ENCODE measurements around the gene NACA. TPM values are rescaled to one million over a fixed set of nuclear protein-coding genes. Genes with fewer than 3 reads are reported as not detected.

Gene NACA
- total and polyA plus RNA-seq, 2 of the 13 experiments (the other 11 are each of a cell fraction or from before 2014, with no cell fraction given): 799 to 1,700 TPM

DNA sequence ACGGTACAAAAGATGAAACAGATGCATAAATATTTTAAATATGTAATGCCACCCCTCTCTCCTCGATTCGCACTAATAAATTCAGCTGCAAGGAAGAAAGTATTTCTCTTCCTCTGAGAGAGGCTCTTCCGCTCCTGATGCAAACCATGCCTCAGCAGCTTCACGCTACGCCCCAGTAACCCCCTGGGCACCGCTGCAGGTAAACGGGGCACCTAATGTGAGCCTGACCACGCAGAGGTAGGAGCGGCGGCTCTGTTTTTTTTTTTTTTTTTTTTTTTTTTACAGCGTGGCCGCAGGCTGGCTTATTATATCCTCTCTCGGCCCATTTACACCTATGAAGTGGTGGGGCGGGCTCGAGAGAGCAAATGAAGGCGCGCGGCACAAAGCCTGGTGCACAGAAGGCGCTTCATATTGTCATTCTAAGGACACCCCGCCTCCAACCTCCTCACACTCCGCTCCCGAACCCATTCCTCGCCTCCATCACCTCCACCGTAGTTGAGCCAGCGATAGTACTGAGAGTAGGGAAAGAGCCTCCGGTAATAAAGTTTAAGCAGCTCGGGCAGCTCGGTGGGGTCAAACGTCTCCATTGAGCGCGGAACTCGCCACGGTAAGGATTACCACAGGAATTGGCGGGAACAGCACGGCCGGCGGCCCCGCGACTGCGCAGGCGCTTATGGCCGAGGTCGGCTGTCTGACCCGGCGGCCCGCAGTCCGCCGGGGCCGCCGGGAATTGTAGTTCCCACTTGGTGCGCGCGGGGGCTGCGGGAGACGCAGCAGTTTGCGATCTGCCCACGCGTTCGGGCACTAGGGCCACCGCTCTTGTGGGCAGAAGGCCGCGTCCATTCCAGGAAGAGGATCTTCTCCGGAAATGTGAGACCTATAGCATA, 26.9 kb upstream of the NACA start, which contains the start of gene PRIM1 (continued):
- TF ChIP-seq, protein P1, sequence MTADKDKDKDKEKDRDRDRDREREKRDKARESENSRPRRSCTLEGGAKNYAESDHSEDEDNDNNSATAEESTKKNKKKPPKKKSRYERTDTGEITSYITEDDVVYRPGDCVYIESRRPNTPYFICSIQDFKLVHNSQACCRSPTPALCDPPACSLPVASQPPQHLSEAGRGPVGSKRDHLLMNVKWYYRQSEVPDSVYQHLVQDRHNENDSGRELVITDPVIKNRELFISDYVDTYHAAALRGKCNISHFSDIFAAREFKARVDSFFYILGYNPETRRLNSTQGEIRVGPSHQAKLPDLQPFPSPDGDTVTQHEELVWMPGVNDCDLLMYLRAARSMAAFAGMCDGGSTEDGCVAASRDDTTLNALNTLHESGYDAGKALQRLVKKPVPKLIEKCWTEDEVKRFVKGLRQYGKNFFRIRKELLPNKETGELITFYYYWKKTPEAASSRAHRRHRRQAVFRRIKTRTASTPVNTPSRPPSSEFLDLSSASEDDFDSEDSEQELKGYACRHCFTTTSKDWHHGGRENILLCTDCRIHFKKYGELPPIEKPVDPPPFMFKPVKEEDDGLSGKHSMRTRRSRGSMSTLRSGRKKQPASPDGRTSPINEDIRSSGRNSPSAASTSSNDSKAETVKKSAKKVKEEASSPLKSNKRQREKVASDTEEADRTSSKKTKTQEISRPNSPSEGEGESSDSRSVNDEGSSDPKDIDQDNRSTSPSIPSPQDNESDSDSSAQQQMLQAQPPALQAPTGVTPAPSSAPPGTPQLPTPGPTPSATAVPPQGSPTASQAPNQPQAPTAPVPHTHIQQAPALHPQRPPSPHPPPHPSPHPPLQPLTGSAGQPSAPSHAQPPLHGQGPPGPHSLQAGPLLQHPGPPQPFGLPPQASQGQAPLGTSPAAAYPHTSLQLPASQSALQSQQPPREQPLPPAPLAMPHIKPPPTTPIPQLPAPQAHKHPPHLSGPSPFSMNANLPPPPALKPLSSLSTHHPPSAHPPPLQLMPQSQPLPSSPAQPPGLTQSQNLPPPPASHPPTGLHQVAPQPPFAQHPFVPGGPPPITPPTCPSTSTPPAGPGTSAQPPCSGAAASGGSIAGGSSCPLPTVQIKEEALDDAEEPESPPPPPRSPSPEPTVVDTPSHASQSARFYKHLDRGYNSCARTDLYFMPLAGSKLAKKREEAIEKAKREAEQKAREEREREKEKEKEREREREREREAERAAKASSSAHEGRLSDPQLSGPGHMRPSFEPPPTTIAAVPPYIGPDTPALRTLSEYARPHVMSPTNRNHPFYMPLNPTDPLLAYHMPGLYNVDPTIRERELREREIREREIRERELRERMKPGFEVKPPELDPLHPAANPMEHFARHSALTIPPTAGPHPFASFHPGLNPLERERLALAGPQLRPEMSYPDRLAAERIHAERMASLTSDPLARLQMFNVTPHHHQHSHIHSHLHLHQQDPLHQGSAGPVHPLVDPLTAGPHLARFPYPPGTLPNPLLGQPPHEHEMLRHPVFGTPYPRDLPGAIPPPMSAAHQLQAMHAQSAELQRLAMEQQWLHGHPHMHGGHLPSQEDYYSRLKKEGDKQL (CRISPR knock-in tag; IDR thresholded peaks at IDR 0.05; ENCODE audit: low read depth): no peak
- TF ChIP-seq, protein P2, sequence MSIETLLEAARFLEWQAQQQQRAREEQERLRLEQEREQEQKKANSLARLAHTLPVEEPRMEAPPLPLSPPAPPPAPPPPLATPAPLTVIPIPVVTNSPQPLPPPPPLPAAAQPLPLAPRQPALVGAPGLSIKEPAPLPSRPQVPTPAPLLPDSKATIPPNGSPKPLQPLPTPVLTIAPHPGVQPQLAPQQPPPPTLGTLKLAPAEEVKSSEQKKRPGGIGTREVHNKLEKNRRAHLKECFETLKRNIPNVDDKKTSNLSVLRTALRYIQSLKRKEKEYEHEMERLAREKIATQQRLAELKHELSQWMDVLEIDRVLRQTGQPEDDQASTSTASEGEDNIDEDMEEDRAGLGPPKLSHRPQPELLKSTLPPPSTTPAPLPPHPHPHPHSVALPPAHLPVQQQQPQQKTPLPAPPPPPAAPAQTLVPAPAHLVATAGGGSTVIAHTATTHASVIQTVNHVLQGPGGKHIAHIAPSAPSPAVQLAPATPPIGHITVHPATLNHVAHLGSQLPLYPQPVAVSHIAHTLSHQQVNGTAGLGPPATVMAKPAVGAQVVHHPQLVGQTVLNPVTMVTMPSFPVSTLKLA (IDR thresholded peaks at IDR 0.05): no peak
- TF ChIP-seq ZNF484 (CRISPR knock-in tag; IDR thresholded peaks at IDR 0.05; ENCODE audit: borderline replicate concordance, low read depth): no peak
- TF ChIP-seq ETV5 (CRISPR knock-in tag; IDR thresholded peaks at IDR 0.05; ENCODE audit: borderline replicate concordance): no peak
- TF ChIP-seq, protein P3, sequence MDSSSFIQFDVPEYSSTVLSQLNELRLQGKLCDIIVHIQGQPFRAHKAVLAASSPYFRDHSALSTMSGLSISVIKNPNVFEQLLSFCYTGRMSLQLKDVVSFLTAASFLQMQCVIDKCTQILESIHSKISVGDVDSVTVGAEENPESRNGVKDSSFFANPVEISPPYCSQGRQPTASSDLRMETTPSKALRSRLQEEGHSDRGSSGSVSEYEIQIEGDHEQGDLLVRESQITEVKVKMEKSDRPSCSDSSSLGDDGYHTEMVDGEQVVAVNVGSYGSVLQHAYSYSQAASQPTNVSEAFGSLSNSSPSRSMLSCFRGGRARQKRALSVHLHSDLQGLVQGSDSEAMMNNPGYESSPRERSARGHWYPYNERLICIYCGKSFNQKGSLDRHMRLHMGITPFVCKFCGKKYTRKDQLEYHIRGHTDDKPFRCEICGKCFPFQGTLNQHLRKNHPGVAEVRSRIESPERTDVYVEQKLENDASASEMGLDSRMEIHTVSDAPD (CRISPR knock-in tag; IDR thresholded peaks at IDR 0.05): no peak; the same call in 1 of the 2 replicates
- TF ChIP-seq ZNF232 (CRISPR knock-in tag; IDR thresholded peaks at IDR 0.05; ENCODE audit: borderline replicate concordance): no peak
- TF ChIP-seq, protein P4, sequence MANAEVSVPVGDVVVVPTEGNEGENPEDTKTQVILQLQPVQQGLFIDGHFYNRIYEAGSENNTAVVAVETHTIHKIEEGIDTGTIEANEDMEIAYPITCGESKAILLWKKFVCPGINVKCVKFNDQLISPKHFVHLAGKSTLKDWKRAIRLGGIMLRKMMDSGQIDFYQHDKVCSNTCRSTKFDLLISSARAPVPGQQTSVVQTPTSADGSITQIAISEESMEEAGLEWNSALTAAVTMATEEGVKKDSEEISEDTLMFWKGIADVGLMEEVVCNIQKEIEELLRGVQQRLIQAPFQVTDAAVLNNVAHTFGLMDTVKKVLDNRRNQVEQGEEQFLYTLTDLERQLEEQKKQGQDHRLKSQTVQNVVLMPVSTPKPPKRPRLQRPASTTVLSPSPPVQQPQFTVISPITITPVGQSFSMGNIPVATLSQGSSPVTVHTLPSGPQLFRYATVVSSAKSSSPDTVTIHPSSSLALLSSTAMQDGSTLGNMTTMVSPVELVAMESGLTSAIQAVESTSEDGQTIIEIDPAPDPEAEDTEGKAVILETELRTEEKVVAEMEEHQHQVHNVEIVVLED (CRISPR knock-in tag; IDR thresholded peaks at IDR 0.05; ENCODE audit: borderline replicate concordance): peak; percentile 84
- peak; percentile 43; the same call in 1 of the 2 replicates for TF ChIP-seq FOXC1 (CRISPR knock-in tag; IDR thresholded peaks at IDR 0.05; ENCODE audit: borderline replicate concordance)
- 0 out of 2 replicates have a peak, but pooled peaks have one; percentile 43 for TF ChIP-seq TSC22D2 (CRISPR knock-in tag; IDR thresholded peaks at IDR 0.05; ENCODE audit: borderline replicate concordance)
- TF ChIP-seq, protein P5, sequence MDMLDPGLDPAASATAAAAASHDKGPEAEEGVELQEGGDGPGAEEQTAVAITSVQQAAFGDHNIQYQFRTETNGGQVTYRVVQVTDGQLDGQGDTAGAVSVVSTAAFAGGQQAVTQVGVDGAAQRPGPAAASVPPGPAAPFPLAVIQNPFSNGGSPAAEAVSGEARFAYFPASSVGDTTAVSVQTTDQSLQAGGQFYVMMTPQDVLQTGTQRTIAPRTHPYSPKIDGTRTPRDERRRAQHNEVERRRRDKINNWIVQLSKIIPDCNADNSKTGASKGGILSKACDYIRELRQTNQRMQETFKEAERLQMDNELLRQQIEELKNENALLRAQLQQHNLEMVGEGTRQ (IDR thresholded peaks at IDR 0.05; ENCODE audit: low read depth, low read length): no peak
- TF ChIP-seq, protein P5 (CRISPR knock-in tag; IDR thresholded peaks at IDR 0.05; ENCODE audit: borderline replicate concordance): no peak
- no peak for TF ChIP-seq MYNN (CRISPR knock-in tag; IDR thresholded peaks at IDR 0.05; ENCODE audit: low read depth)
- no peak for TF ChIP-seq CC2D1A (CRISPR knock-in tag; IDR thresholded peaks at IDR 0.05)
- 0 out of 2 replicates have a peak, but pooled peaks have one; percentile 56 for TF ChIP-seq YEATS4 (CRISPR knock-in tag; IDR thresholded peaks at IDR 0.05; ENCODE audit: borderline replicate concordance)
- TF ChIP-seq KLF15 (CRISPR knock-in tag; IDR thresholded peaks at IDR 0.05; ENCODE audit: borderline replicate concordance): no peak
